Sigmoid colon (tissue), 7 donors: ENCODE data around the gene WTAP. TPM values are rescaled to one million over a fixed set of nuclear protein-coding genes. Genes with fewer than 3 reads are reported as not detected.

Source experiments
- DNase-seq: peaks from one replicate; pipeline ENCODE4 v3.0.0-alpha.2; 2019
- H3K27ac ChIP-seq, 4 donors: fragments of 200-600 bp; sonication (generic); one replicate each; pipeline ENCODE4 v1.5.1; 2016 to 2019; ENCODE audit warnings: mild to moderate bottlenecking in 1 of 4
- H3K27me3 ChIP-seq, 3 donors: fragments of 200-600 bp; sonication (generic); one replicate each; pipeline ENCODE4 v1.5.1; 2019; ENCODE audit warnings: mild to moderate bottlenecking in 1 of 3
- H3K36me3 ChIP-seq, 4 donors: fragments of 200-600 bp; sonication (generic); one replicate each; pipeline ENCODE4 v1.5.1; 2016 to 2019
- H3K4me1 ChIP-seq, 4 donors: fragments of 200-600 bp; sonication (generic); one replicate each; pipeline ENCODE4 v1.5.1; 2017 to 2019
- H3K4me3 ChIP-seq, 4 donors: fragments of 200-600 bp; sonication (generic); one replicate each; pipeline ENCODE4 v1.5.1; 2017 to 2019; ENCODE audit warnings: mild to moderate bottlenecking in 2 of 4, moderate library complexity in 1 of 4
- H3K9me3 ChIP-seq, 4 donors: fragments of 200-600 bp in 3 of 4; sonication (generic) in 3 of 4; one replicate each; pipeline versions ENCODE4 v1.5.1 to v1.6.1; 2013 to 2019
- CTCF ChIP-seq, 4 experiments: fragments of 450-650 bp in 3 of 4; fragments of 200-600 bp in 1 of 4; IDR thresholded peaks; one replicate each; pipeline ENCODE4 v1.5.1; 2016 to 2019; ENCODE audit warnings: antibody characterized with exemption in 4 of 4, mild to moderate bottlenecking in 3 of 4, moderate library complexity in 2 of 4
- EP300 ChIP-seq, 4 donors: sonication (generic); formaldehyde crosslinking; IDR thresholded peaks; one replicate each; pipeline ENCODE4 v1.6.1; 2017; ENCODE audit warnings: antibody characterized with exemption in 4 of 4
- POLR2A ChIP-seq, 2 donors: fragments of 450-650 bp; IDR thresholded peaks; one replicate each; pipeline ENCODE4 v1.6.1; 2016; ENCODE audit warnings: antibody characterized with exemption in 2 of 2, mild to moderate bottlenecking in 2 of 2, moderate library complexity in 2 of 2
- POLR2AphosphoS5 ChIP-seq, 4 donors: sonication (generic); formaldehyde crosslinking; IDR thresholded peaks; one replicate each; pipeline ENCODE4 v1.6.1; 2017; ENCODE audit warnings: antibody characterized with exemption in 4 of 4
- WGBS, 2 donors: extraction: QIAGEN DNeasy Blood & Tissue Kit; methylation state at CpG; one replicate each; pipeline ENCODE4 v1.1.7; 2013; 5-methylcytosine and 5-hydroxymethylcytosine counted together
- intact Hi-C: fragments of 100-400 bp; cut with DNase I; formaldehyde crosslinking; loops from one replicate; pipeline ENCODE4 v1.15.1; 2023
- polyA plus RNA-seq, 3 donors: library from polyadenylated mRNA; stranded (reverse); fragments of 200-250 nt; gene quantifications; one replicate each; pipeline ENCODE4 v1.2.3, GENCODE V29; 2013
- total RNA-seq, 4 donors: library from RNA; depleted of rRNA; stranded (reverse); fragments of >200 nt; gene quantifications; one replicate each; pipeline ENCODE4 v1.1.0, GENCODE V29; 2016
- donor health status: healthy with polysubstance abuse.
- donor health status: Bipolar disorder and iron deficiency.
- donor health status: healthy.

Gene WTAP
- total and polyA plus RNA-seq, 7 donors = 55.9 to 93.8 (median 71.7) TPM

- intact Hi-C loops = no loop called here
- WGBS, 2 donors = 77 to 82% methylated on average over 5 of the region's 5 CpGs
- Histone ChIP-seq H3K9me3 (no peaks in the 10 kb centered on the region), H3K27me3 (no peaks in the 10 kb centered on the region), H3K27ac (no peak overlapping the region), H3K4me3 (no peak overlapping the region), H3K4me1 (peaks cover 0 to 59% (median 41%) of the 10 kb centered on the region in 4 donors), H3K36me3 (peaks cover 25 to 93% (median 37%) of the 10 kb centered on the region in 4 donors)
- no peak for TF ChIP-seq CTCF (IDR thresholded peaks at IDR 0.05)
- TF ChIP-seq EP300 (IDR thresholded peaks at IDR 0.05) = no peak
- no peak for TF ChIP-seq POLR2A (IDR thresholded peaks at IDR 0.05)
- TF ChIP-seq POLR2AphosphoS5 (IDR thresholded peaks at IDR 0.05) = no peak
- no peak for DNase-seq
Measured at GRCh38 chr6:159686040-159686439, 41.3 kb upstream of the WTAP start.

GRCh38 chr6:159686703-159687102 lies 40.6 kb upstream of the WTAP start:
- WGBS, 2 donors = 64 to 91% methylated on average over 3 of the region's 3 CpGs
- intact Hi-C loops = no loop called here

DNA sequence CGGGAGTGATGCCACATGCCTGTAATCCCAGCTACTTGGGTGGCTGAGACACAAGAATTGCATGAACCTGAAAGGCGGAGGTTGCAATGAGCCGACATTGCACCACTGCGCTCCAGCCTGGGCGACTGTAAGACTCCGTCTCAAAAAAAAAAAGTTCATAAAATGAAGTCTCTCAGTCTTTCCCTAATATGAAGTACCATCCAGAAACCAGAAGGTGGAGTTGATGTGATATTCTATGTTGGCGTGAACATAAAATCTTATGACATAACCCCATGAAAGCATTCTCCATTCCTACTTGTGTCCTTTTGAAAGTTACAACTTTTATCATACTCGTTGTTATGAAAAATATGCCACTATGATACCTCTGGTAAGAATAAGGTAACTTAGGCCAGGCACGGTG lies 40.0 kb upstream of the WTAP start:
- peaks cover 23 to 80% (median 32%) of the 10 kb centered on the region in 4 donors for H3K36me3 ChIP-seq
- TF ChIP-seq POLR2AphosphoS5 (IDR thresholded peaks at IDR 0.05) (no peak), EP300 (IDR thresholded peaks at IDR 0.05) (no peak), POLR2A (IDR thresholded peaks at IDR 0.05) (no peak), CTCF (IDR thresholded peaks at IDR 0.05) (no peak)
- H3K4me3 ChIP-seq = peak overlapping the region in 1 of 4 donors; percentile 2
- H3K4me1 ChIP-seq = peaks cover 0 to 61% (median 44%) of the 10 kb centered on the region in 4 donors
- DNase-seq = no peak
- H3K27ac ChIP-seq = no peak overlapping the region
- intact Hi-C loops = no loop called here
- no peaks in the 10 kb centered on the region for H3K9me3 ChIP-seq
- WGBS, 2 donors = 91 to 96% methylated on average over 9 of the region's 9 CpGs
- H3K27me3 ChIP-seq = no peaks in the 10 kb centered on the region

More at GRCh38 chr6:159686703-159687102, 40.6 kb upstream of the WTAP start:
- H3K9me3 ChIP-seq = no peaks in the 10 kb centered on the region
- H3K4me1 ChIP-seq = peaks cover 0 to 62% (median 43%) of the 10 kb centered on the region in 4 donors
- H3K36me3 ChIP-seq = peaks cover 25 to 86% (median 35%) of the 10 kb centered on the region in 4 donors
- TF ChIP-seq POLR2A (IDR thresholded peaks at IDR 0.05) (no peak), POLR2AphosphoS5 (IDR thresholded peaks at IDR 0.05) (no peak), EP300 (IDR thresholded peaks at IDR 0.05) (no peak), CTCF (IDR thresholded peaks at IDR 0.05) (no peak)
- no peak for DNase-seq
- H3K4me3 ChIP-seq = peak overlapping the region in 1 of 4 donors; percentile 2
- H3K27ac ChIP-seq = no peak overlapping the region
- H3K27me3 ChIP-seq = no peaks in the 10 kb centered on the region

DNA sequence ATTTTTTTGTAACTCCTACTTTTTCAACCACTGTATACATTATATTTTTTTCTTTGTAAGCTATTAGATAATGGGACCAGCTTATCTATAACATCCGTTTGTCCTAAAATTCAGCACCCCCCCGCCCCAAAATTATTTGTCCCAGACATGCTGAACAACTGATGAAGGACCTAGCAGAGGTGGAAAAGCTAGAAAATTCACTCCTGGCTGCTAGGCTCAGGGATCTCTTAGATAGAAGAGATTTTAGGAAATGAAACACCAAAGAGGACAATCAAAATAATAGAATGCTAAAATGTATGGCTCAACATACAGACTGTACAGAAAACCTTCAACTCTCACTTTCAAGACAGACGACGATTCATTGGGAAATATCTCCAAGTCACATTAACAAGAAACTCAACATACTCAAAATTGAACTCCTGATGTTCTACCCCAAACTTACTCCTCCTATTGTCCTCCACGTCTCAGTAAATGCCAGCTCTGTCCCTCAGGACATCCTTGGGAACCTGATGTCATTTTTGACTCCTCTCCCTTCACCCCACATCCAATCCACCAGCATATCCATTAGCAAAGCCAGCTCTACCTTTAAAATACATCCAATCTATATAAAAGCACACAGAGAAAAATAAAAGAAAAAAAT lies 38.9 kb upstream of the WTAP start:
- Histone ChIP-seq H3K36me3 (peaks cover 14 to 69% (median 27%) of the 10 kb centered on the region in 4 donors), H3K4me3 (peak overlapping the region in 1 of 4 donors; percentile 100), H3K27ac (no peak overlapping the region), H3K4me1 (peaks cover 0 to 52% (median 40%) of the 10 kb centered on the region in 4 donors), H3K27me3 (no peaks in the 10 kb centered on the region), H3K9me3 (no peaks in the 10 kb centered on the region)
- intact Hi-C loops = no loop called here
- TF ChIP-seq POLR2AphosphoS5 (IDR thresholded peaks at IDR 0.05) = no peak
- no peak for TF ChIP-seq CTCF (IDR thresholded peaks at IDR 0.05)
- TF ChIP-seq POLR2A (IDR thresholded peaks at IDR 0.05) = no peak
- no peak for TF ChIP-seq EP300 (IDR thresholded peaks at IDR 0.05)
- DNase-seq = no peak
- WGBS, 2 donors = 72 to 80% methylated on average over 5 of the region's 5 CpGs
